Fibroblast of skin of left quadriceps (primary cell): ENCODE data around the gene PLXNA4.

Source experiments
- DNase-seq, 2 experiments: peaks; one replicate each; pipeline ENCODE4 v3.0.0-alpha.2; 2013; ENCODE audit warnings: low read depth in 2 of 2

The PLXNA4 gene

DNA sequence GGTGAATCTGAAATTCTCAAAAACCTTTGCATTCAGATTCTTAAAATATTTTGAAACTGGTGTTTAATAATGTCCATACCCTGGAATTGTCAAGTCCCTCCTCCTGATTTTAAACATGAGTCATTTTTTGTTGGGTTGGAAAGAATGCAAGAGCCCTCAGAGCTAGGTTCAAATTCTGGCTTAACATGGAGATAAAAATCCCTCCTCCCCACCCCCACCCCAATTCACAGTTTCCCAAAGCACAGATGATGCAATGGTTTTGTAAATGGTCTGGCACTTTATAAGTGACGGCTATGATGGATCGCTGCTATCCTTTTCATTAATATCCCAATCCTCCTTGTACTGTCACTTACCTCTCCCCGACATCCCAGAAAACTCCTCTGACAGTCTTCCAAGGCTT, 332.8 kb downstream of the PLXNA4 start:
- DNase-seq: peak; percentile 86 to 87

DNA sequence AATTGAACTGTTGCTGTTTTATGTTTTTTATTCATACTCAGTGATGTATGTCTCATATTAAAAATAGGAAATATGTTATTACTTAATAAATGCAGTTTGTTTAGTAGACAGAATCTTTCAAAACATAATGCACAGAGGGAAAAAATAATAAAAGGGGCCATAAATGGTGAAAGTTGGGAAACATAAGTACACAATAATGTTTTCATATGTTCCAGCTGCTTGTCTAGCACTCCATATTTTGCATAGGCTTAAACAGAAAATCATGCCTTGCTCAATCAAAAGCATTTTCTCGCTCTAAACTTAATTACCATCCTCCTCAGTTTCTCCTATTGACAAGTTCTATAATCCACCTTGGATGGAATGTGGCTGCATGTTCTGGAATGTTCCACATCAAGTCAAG, 333.2 kb downstream of the PLXNA4 start:
- DNase-seq: no peak

DNA sequence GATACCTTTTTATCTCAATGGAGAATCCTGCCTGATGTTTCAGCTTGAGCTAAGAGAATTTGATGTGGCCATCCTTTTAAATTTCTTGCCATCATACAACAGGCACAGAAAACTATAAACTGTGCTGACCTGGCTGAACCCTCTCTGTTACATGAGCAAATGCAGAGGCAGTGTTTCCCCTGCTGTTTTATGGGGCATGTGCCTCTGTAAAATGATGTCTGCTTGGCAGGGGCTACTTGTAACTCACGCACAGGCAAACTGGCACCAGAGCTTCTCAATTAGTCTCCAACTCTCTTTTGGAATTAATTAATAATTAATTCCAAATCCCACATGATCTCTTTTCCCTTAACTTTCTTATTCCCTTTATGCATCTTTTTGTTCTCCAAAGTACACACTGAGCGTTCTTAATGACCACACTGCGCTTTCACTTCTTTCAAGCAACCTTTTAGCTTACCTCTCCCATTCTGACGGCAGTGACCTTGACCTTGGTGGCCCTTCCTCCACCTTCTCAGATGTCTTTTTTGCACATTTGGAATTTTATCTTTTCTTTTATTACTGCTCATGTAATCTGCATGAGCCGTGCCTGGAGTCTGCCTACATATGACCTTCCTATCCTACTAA, 334.0 kb downstream of the PLXNA4 start:
- DNase-seq: no peak

DNA sequence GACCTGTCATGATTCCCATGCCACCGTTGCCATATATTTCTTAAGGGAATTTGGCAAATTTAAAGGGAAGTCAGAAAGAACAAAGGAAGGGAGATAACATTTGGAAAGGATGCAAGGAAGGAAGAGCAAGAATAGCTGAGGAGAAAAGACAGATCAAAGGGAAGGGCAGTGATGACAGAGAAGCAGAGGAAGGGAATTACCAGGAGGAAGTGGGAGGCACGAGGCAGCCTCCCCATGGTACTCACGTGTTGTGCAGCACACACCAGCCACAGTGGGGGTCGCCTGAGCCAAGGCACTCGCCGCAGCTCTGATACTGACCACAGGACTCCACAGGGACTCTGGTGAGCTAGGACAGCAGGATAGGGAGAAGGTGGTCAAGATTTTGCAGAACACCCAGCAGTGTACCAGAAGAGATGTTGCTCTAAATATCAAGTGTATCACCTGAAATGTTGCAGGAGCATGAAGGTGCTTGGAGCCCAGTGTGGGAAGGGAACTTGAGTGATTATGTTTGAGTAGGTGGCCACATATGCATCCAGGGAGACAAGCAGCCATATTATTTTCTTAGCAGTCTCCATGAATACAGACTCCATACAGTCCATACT, 335.3 kb downstream of the PLXNA4 start:
- DNase-seq: no peak

DNA sequence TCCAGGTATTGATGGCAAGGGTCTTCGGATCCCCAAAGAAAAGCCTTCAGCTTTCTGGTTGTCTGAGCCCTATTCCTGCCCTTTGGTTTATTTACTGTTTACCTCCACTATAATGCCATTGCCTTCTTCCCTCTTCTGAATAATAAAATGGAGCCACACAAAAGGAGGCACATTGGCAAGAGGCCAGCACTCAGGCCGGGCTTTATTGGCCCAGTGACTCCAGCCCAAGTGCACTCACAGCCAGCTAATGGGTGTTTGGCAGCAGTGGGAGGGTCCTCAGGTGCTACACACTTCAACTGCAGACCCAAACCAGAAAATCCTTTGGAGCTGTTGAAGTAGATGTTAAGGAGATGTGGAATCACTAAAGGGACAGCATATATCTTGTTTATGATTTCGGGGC, 336.0 kb downstream of the PLXNA4 start:
- DNase-seq: no peak

DNA sequence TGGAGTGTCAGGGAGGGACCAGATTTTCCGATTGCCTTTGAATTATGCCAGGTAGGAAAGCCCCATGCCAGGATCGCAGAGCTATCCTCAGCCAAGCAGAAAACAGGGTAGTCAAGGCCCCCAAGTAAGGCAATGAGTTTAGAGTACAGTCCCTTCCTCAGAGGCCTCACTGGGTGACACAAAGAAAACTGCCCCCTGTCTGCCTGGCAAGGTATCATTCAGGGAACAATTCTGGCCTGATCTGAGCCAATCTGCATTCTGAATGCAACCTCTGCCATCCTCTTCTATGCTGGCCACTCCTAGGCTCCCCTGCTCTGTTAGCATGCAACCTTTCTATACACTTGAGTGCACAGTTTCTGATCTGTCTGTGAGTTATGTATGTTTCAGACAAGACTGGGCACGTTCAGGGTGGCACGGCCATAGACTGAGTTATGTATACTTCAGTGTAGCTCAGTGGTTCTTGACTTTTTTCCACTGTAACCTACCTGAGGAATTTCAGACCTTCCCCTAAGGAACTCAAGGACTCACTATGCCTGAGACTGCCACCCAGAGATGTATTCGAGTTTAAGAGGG, 336.8 kb downstream of the PLXNA4 start:
- no peak for DNase-seq

DNA sequence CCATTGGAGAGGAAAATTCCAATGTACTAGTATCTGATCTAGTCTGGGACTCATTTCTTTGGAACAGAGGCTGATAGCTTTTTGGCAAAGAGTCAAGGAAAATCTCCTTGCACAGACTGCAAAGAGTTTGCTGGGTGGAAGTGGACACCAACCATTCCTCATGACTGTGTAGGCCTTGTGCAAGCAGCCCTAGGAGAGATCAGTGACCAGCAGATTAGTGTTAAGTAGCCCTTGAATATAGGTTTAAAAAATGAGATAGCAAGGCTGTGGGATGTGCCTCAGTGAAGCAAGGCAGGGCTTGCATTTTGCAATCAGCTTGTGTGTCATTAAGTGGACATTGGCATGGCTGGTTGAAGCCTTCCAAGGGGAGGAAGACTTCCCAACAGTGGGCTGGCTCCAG, 341.6 kb downstream of the PLXNA4 start:
- DNase-seq: no peak

DNA sequence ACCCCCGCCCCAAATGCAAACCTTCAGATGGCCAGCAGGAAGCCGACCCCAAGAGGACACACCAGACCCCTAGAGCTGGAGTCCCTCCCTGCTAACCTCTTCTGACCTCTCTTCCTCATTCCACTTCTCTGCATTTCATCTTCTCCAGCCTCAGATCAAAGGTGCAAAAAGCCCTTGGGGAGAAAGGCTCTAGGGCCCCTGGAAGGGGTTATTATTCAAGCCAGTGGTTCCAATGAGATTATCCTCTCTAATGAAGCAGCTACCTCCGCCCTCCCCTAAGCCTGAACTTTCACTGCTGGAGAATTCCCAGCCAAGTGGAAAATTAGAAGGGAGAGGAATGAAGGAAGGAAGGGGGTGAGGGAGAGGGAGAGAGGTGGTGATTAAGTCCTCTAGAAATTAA, 343.9 kb downstream of the PLXNA4 start:
- no peak for DNase-seq

DNA sequence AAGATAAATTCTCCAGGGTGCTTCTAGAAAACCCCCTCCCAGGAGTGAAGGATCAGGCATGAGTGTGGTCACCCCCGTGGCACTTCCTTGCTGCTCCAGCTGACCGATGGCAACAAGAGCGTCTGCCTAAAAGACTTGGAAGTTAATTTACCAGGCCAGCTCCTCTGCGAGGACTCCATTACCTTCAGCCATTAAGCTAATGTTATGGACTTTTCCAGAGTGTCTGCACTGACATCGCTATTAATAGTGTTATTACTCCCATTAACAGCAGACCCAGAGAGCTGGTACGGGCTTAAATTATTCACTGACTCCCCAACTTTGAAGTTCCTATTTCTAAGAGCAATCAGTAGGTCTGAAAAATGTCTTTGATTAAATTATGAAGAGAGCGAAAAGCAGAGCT, 345.8 kb downstream of the PLXNA4 start:
- DNase-seq: no peak

DNA sequence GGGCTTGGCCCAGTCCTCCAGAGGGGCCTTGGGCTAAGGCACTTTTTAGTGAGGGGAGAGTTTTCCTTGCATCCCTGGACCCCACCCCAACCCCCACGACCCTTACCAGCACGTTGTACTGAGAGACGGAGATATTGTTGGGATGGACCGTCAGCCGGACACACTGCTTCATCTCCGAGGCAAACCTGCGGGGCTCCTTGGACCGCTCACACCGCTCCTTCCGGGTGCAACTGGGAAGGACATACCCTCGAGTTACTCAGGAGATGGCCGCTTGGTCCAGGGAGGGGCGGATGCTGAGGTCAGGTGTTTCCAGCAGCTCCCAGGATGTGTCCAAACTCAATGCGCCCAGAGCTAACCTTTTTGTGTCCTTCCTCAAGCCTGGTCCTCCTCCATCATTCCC, 348.0 kb downstream of the PLXNA4 start:
- DNase-seq: no peak

DNA sequence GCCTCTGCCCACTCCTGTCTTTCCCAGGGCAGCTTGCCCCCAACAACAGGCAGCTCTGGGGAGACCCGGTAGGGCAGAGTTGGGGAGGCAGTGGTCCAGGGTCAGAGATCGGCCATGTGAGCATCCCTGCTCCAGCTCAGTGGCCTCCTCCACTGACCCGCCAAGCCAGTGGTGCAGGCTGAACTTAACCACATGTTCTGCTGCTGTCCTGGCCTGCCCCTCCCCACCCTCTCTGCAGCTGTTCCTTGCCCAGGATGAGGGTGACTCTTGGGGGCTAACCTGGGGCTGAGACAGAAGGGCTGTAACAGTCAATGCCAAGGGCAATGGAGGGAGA, 349.3 kb downstream of the PLXNA4 start:
- no peak for DNase-seq

DNA sequence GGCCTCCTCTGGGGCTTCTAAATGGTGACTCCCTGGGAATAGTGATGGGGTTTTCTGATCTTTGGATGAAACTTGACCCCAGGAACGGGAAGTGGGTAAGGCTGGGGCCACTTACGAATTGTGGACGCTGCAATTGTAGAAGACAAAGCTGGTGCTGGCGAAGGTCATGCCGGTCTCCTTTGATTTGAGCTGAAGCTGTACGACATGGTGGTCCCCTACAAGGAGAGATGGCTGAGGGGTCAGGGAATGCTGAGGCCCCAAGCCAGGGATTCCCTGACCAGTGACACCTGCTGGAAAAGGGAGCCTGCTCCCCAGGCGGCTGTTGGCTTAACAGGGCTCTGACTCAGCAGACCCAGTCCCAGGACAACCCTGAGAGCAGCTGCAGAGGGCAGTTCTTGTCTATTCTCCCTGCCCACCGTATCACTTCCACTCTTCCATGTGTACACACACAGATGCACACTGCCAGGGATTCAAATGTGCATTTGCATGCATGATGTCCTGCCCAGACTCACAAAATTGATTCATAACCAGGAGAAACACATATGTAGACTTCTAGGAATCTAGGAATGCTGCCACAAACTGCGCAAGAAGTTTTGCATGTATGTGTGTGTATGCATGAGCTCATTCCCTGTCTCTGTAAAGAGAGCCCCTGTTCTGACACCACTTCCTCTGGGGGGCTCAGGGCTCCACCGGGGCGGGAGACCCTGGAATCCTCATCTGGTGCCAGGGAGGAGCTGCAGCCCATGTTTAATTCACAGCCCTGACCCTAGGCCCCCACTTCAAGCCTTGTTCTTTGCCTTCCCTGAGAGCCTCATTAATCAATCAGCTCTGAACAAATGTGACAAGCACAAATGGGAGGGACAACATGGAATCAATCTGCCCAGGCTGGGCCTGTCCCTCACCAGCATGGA, 350.0 kb downstream of the PLXNA4 start:
- DNase-seq: peak; percentile 55

DNA sequence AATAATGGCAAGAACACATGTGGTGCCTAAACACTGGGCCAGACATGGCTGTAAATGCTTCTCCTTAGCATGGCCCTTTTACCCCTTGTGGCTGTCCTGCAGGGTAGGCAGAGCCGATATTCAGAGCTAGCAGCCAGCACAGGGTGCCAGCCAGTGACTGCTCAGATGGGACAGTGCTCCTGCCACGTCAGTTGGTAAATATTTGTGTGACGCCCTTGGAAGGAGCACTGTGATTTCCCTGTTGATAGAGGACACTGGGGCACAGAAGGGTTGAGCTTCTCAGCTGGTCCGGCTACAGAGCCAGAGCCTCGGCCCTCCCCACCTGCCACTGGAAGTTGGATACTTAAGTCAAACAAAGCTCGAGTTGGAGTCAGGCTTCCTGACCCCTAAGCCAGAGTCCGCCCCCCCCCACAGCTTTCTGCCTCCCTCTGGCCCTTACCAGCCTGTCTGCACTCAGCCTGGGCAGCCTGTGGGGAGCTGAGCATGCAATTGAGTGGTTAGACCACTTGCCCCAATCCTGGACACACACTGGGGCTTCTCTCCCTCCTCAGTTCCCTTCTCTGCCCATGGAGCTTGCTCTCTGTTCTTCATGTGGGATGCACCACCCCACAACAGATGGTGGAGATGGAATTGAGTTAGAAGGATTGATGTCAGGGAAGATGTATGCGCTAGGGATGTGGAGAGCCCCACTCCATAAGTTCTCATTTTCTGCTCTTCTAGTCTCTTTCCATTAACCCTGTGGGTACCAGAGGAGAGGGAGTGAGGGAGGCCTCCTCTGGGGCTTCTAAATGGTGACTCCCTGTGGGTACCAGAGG, 350.8 kb downstream of the PLXNA4 start:
- DNase-seq: no peak

DNA sequence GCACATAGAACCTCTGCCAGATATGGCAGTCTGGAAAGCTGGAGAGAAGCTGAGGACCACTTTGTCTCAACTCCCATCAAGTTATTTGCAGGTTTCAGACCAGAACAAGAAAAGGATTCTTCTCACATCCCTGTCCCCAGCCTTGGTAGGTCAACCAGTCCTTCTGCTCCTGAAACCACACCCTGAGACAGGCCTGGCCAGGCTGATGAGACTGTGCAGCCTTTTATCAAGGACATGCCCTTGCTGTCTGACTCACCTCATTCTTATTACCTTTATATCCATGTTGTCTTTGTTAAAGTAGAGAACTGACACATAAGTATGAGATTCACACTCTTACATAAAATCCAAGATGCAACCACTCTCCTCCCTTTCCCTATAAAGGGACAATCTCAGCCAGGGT, 354.9 kb downstream of the PLXNA4 start:
- DNase-seq: no peak

DNA sequence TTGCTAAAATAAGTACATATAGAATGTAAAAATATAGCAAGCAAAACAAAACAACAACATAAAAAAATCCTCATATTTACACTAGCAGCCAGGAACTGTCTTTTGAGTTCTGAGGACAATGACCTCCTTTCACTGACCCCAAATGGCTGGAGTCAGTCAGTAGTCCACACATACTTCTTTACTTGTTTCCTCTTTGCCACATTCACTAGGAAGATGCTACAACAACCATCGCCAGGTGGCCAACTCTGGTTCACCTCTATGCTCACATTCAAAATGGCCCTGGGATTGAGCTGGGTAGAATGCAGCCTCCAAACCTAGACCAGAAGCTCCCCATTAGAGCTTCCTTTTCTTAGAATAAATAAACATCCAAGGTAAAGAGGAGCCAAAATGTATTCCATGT, 356.2 kb downstream of the PLXNA4 start:
- no peak for DNase-seq

DNA sequence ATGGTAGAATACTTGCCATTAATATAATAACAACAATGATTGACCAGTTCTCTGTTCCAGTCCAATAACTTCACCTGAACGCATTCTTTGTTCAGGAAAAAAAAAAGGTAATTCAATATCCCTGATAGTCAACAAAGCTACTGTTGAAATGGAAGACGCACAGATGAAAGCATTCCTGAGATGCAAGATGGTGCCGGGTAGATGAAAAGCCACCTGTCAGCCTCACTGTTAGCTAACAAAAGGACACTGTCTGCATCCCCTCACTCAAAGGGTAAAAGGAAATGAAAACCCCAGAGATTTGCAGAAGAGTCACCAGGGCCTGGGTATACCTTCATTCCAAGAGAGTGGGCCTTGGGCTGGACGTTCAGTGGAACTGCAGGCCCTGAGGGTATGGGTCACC, 357.4 kb downstream of the PLXNA4 start:
- no peak for DNase-seq

DNA sequence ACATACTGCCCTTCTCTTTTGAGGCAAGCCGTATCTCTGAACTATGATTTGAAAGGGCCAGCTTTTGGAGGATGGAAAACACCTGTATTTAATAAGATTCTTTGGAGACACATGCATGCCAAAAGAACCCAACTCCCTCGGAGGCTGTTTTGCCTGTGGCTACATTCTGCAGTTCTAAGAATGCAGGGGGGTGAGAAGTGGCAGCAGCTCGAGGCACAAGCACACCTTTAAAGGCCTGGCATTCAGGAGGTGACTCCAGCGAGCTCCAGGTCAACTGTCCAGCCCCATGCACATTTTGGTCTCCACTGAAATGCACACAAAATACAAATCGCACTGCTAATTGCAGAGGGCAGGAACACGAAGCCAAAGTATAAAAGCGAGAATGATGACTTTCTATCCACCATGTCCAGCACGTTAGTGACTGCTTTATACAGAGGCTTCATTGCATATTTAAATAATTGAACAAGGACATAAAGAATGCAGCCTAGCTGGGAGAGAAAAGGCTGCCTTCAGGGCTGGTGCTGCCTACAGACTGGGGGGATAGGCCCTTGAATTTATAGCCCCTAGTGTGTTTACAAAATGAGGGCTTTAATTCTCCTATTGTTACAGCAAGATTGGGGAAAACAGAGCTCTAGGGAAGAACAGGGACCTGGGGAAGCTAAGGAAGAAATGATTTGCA, 359.3 kb downstream of the PLXNA4 start:
- no peak for DNase-seq

DNA sequence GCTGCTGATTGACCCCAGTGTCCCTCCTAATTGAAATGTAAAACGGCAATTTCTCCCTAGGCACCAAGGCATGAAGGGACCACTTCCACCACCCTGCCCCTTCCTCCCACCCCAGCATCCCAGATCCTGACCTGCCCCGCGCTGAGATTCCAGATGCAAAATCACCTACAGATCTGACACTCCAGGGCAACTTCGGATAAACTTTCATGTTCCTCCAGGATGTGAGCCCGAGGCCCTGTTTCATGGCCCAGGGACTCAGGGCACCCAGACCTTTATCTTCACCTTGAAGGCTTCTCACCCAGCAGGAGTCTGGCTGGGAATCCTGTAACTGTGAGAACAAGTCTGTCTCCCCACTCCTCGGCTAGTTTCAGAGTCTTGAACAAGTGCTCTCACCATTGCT, 361.8 kb downstream of the PLXNA4 start:
- no peak for DNase-seq

DNA sequence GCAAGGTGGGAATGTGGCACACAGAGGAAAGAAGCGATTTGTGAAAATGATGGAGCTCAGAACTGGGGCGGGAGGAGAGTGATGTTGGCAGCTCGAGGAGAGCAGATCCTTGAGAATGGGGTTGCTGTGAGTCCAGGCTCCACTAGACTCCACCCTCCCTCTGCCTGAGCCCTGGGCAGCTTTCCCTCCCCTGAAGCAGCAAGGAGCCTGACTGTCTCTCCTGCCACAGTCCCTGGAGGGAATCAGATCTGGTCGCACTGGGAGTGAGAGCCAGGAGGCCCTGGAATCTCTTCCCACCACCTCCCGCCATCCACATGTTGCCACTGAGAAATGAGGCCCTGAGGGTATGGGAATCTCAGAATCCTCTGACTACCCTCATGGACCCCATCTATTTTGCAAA, 362.7 kb downstream of the PLXNA4 start:
- no peak for DNase-seq

DNA sequence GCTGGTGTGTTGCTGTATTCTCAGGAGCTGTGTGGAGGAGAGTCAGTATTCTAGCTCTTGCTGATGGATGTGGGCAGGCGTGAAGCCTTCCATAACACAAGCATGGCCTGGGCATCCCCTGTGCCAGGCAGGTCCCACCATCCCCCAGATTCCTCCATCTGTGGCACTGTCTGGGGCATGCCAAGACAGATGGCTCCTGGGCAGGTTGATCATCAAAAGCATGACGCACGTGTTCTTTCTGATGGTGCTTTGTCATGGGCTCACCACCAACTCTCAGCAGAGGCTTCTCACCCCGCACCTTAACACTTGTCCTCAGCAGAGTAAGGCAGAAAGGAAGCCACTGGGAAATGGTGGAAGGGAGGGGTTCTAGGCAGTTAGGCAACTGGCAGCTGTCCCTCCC, 364.3 kb downstream of the PLXNA4 start:
- DNase-seq: no peak

DNA sequence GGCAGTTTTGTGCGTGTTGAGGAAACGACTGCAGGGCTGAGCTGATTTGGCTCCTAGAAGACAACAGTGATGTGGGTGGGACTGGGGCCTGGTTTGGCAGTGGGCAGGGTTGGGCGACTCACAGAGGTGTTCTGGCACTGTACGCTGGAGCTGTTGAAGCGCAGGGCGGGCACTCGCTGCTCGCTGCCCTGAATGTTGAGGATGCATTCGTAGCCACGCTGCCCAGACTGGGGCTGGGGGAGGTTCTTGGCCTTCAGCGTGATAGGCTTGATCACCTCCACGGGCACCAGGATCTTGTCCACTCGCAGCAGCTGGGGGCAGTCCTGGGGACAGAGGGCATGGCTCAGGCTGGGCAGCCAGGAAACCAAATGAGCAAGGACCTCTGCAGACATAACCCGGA, 365.4 kb downstream of the PLXNA4 start:
- no peak for DNase-seq
